H54 (cell line): ENCODE data around the gene TSPAN14.
"Not testable (repeated sequence)": the region's sequence is repeated elsewhere in the genome, so short reads cannot be mapped to it uniquely, and the experiment has no call there.

ENCODE experiments used
- DNase-seq: peaks from one replicate; pipeline ENCODE4 v3.0.0; 2011; ENCODE audit warnings: low spot score, mixed read lengths; ENCODE audit not compliant: insufficient read length
- FAIRE-seq: peaks from 3 replicates; lab custom pipeline; 2011; peaks lifted over from hg19 to GRCh38; lab: Jason Lieb, UNC
- POLR2A ChIP-seq: IDR thresholded peaks from 2 replicates; pipeline ENCODE4 v1.6.1; 2011; ENCODE audit warnings: low read depth, mild to moderate bottlenecking, low read length

The TSPAN14 gene

DNA sequence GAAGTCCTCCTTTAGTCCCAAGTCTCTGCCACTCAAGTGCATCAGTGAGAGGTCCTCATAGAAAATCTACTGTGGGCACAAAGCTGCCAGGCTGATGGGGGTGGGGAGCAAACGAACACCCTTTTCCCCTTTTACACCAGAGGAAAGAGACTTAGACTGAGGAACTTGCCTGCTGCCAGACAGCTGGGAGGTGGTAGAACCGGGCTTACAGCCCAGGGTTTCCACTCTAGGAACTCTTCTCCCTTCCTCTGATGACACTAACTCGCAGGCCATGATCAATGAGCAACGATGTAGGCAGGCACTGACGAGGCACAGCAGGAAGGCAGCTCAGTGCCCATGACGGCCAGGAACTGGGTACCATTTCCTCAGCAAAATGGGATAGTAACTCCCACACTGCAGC is 72.6 kb downstream of the TSPAN14 start:
- no peak for DNase-seq
- FAIRE-seq: no peak
- TF ChIP-seq POLR2A: no peak

GRCh38 chr10:80528185-80528700 is 74.1 kb downstream of the TSPAN14 start:
- no peak for FAIRE-seq
- no peak for TF ChIP-seq POLR2A
- DNase-seq: no peak

DNA sequence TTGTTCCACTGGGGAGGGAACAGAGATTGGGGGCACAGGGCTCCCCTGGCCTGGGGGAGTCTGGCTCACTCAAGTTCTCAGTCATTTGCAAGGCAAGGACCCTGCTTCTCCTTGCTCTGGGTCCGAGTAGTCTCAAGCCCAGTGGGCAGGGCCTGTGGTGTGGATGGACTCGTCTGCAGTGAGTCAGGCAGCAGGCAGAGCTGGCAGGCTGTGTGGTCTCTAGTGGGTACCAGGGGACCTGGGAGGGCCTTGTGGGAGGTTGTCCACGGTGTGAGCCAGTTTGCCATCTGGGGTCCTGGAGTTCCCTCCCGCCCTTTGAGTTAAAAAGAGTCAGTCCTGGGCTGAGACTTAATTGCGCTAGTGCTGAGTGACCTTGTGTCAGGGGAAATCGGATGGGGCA is 74.8 kb downstream of the TSPAN14 start:
- no peak for TF ChIP-seq POLR2A

GRCh38 chr10:80529604-80530003 is 75.5 kb downstream of the TSPAN14 start:
- no peak for FAIRE-seq
- no peak for TF ChIP-seq POLR2A
- no peak for DNase-seq

More for the DNA sequence above, 74.8 kb downstream of the TSPAN14 start:
- DNase-seq (no peak), FAIRE-seq (no peak)

- peak; percentile 79 for DNase-seq
- FAIRE-seq: peak; percentile 20
- TF ChIP-seq POLR2A: no peak
Observed at GRCh38 chr10:80530251-80530650, 76.1 kb downstream of the TSPAN14 start.

GRCh38 chr10:80530816-80531215 is 76.7 kb downstream of the TSPAN14 start:
- FAIRE-seq: no peak
- DNase-seq: no peak
- TF ChIP-seq POLR2A: no peak

DNA sequence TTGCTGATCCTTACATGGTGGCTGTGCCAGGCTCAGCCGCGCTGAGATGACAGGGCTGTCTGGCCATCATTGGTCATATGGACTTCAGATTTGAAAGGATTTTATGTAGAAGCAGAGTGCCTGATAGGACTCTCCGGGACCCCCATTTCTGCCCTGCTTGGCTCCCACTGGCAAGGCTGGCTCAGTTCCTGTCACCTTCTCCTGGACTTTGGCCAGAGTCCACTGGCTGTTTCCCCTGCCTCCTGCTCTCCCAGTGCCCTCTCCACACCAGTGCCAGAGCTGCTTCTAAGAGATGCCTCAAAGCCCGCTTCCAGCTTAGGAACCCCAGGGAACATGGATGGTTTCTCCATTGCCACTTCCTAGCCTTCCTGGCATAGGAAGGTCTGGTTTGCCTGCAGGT is 78.5 kb downstream of the TSPAN14 start:
- DNase-seq: no peak
- TF ChIP-seq POLR2A: no peak
- no peak for FAIRE-seq

DNA sequence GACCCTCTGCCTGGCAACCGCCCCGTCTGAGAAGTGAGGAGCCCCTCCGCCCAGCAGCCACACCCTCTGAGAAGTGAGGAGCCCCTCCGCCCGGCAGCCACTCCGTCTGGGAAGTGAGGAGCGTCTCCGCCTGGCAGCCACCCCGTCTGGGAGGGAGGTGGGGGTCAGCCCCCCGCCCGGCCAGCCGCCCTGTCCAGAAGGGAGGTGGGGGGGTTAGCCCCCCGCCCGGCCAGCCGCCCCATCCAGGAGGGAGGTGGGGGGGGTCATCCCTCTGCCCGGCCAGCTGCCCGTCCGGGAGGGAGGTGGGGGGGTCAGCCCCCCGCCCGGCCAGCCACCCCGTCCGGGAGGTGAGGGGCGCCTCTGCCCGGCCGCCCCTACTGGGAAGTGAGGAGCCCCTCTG is 79.9 kb downstream of the TSPAN14 start:
- FAIRE-seq, DNase-seq: not testable (repeated sequence)

- not testable (repeated sequence) for FAIRE-seq, DNase-seq
Observed at GRCh38 chr10:80534646-80535045, 80.5 kb downstream of the TSPAN14 start.

DNA sequence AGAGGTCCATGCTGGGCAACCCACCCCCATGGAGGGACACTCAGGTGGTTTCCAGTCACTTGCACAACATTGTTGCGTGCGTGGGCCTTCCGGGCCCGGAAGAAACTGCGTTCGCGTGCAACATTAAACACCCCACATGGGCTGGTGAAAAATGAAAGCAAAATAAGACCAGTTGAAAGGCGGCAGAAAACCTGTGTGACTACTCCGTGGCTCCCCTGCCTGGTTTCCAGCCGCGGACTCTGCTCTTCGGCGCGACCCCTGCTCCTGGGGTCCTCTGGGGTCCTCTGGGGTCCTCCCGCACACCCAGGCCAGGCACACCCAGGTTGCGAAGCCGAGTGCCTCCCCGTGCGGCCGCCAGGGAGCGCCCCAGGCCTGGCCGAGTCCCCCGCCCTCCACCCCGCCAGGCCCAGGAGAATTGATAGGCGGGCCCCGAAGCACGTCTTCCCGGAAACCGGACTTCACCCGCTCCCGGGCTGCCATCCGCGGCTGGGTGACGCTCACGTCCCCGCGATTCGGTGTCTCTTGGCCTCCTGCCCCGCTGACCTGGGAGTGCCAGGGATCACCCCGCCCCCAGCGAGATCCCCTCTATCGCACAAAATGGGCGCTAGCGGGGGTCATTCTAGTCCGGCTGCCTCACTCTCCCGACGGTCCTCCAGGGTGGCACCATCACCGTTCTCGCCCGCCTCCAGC is 81.7 kb downstream of the TSPAN14 start:
- TF ChIP-seq POLR2A: no peak
- DNase-seq: no peak

GRCh38 chr10:80536361-80536835 is 82.3 kb downstream of the TSPAN14 start:
- TF ChIP-seq POLR2A: no peak
- DNase-seq (no peak), FAIRE-seq (no peak)

More for the DNA sequence above, 81.7 kb downstream of the TSPAN14 start:
- no peak for FAIRE-seq

DNA sequence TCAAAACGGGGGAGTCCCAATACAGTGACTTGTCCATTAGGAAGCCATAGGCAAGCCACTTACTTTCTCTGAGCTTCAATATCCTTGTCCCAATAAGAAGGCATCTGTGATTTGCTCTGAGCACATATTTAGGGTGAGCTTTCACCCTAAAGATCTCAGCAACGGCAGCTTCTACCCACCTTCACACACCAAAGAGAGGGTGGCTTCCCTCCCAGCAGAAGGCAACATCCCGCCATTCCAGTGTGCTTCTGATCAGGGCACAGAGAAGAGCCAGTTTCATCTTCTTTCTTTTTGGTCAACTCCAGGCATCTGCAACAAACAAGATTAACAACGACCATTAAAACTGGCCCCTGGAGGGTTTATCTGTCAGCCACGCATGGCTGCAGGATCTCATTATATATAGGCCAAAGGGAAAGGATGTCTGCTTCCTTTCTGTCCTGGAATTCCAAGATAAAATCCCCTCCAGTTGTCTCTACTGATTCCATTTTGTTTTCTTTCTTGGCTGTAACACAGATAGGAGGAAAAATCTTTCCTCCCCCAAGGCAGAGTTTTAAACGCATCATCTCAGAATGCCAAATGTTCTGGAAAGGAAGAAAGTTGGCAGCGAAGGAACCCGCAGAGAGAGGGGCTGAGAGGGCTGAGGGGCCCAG is 83.1 kb downstream of the TSPAN14 start:
- DNase-seq: no peak
- no peak for TF ChIP-seq POLR2A
- FAIRE-seq: no peak

DNA sequence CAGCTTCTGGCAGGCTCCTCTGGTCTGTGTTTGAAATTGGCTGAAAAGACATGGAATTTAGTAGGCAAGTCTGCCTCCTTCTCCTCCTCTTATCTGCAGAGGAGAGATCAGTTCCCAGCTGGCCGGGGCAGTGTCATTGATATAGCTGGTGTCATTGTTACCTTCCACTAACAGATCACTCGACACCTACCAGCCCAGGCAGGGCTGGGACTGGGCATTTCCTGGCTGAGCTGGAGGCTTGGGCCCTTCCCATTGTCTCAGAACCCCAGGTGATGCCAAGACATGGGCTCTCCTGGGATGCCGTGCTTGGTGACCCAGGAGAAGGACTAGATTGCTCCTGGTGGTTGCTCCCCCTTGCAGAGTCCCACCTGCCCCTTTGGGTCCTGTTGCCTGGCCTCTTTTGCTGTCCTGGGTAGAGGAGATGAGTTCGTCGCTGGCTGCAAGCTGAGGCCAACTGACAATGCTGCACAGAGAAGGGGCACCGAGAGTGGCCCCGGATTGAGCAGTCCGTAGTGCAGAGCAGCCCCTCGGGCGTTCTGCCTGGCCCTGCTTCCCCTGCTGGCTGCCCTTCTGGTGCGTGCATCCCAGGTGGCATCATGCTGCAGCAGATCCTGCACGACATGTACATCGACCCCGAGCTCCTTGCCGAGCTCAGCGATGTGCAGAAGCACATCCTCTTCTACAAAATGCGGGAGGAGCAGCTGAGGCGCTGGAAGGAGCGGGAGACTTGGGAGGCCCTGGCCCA is 83.8 kb downstream of the TSPAN14 start, which contains the start of gene SH2D4B:
TSS of gene SH2D4B (plus strand) at position 167 of the 745 bp plus-strand sequence. CDS start at position 597, 430 bp downstream.
- no peak for TF ChIP-seq POLR2A
- FAIRE-seq: no peak
- DNase-seq: no peak
